Esophagus muscularis mucosa (tissue), 4 donors: Measurements from ENCODE around the gene SFMBT1. TPM values are rescaled to one million over a fixed set of nuclear protein-coding genes. Genes with fewer than 3 reads are reported as not detected.
A peak's percentile ranks its signal among the peaks of the same experiment; 100 is the strongest.

ENCODE experiments used
- DNase-seq: peaks from one replicate; pipeline ENCODE4 v3.0.0-alpha.2; 2017; ENCODE audit errors: extremely low spot score
- H3K27ac ChIP-seq, 4 donors: fragments of 200-600 bp; sonication (generic); replicated peaks in 1 of 4; 1 replicate in 3 of 4; 2 replicates in 1 of 4; pipeline ENCODE4 v1.5.1; 2016 to 2019; ENCODE audit warnings: mild to moderate bottlenecking in 1 of 4
- H3K27me3 ChIP-seq, 4 donors: fragments of 200-600 bp; sonication (generic); one replicate each; pipeline versions ENCODE4 v1.5.1 to v1.6.0; 2016 to 2019
- H3K36me3 ChIP-seq, 4 donors: fragments of 200-600 bp; sonication (generic); one replicate each; pipeline ENCODE4 v1.5.1; 2016 to 2019
- H3K4me1 ChIP-seq, 4 donors: fragments of 200-600 bp; sonication (generic); one replicate each; pipeline ENCODE4 v1.5.1; 2016 to 2019
- H3K4me3 ChIP-seq, 4 donors: fragments of 200-600 bp; sonication (generic); 1 replicate in 2 of 4; 2 replicates in 2 of 4; pipeline ENCODE4 v1.5.1; 2016 to 2019; ENCODE audit warnings: mild to moderate bottlenecking in 4 of 4, moderate library complexity in 1 of 4
- H3K9me3 ChIP-seq, 4 donors: fragments of 200-600 bp; sonication (generic); 1 replicate in 3 of 4; 2 replicates in 1 of 4; pipeline ENCODE4 v1.5.1; 2016 to 2019
- CTCF ChIP-seq, 3 experiments: fragments of 200-600 bp in 2 of 3; fragments of 450-650 bp in 1 of 3; sonication (generic) in 2 of 3; IDR thresholded peaks; one replicate each; pipeline ENCODE4 v1.5.1; 2017 to 2019; ENCODE audit warnings: antibody characterized with exemption in 3 of 3, mild to moderate bottlenecking in 2 of 3, moderate library complexity in 1 of 3
- EP300 ChIP-seq: sonication (generic); formaldehyde crosslinking; IDR thresholded peaks from one replicate; pipeline ENCODE4 v1.6.1; 2017; ENCODE audit warnings: antibody characterized with exemption
- POLR2A ChIP-seq: fragments of 450-650 bp; IDR thresholded peaks from one replicate; pipeline ENCODE4 v1.6.1; 2017; ENCODE audit warnings: antibody characterized with exemption, moderate library complexity, mild to moderate bottlenecking, low read depth
- POLR2AphosphoS5 ChIP-seq, 2 donors: sonication (generic); formaldehyde crosslinking; IDR thresholded peaks; one replicate each; pipeline ENCODE4 v1.6.1; 2017; ENCODE audit warnings: antibody characterized with exemption in 2 of 2
- WGBS: methylation state at CpG from one replicate; pipeline ENCODE4 v1.1.5; 2018; 5-methylcytosine and 5-hydroxymethylcytosine counted together
- intact Hi-C: fragments of 100-400 bp; cut with DNase I; formaldehyde crosslinking; loops from one replicate; pipeline ENCODE4 v1.15.1; 2023
- total RNA-seq, 4 donors: library from RNA; depleted of rRNA; stranded (reverse); fragments of >200 nt; gene quantifications; one replicate each; pipeline versions ENCODE4 v1.1.0 to v1.2.1, GENCODE V29; 2016

SFMBT1 gene
- total RNA-seq, 4 donors from 2014 or later = 15.4 to 27.6 (median 21.4) TPM

- DNase-seq = no peak
- H3K27ac ChIP-seq = no peak overlapping the region
- no peaks in the 10 kb centered on the region for H3K9me3 ChIP-seq
- WGBS = 83% methylated on average over 4 of the region's 11 CpGs
- H3K4me1 ChIP-seq = peaks cover 17 to 25% (median 19%) of the 10 kb centered on the region in 4 donors
- intact Hi-C loops = loop anchor here (2.0 to 10.0 kb wide), 4 partner anchors 137 to 329 kb away; partner anchors contain the start of genes ITIH1 and NEK4
- TF ChIP-seq EP300 (no peak), POLR2A (no peak), CTCF (IDR thresholded peaks at IDR 0.05) (no peak), POLR2AphosphoS5 (IDR thresholded peaks at IDR 0.05) (no peak)
- H3K4me3 ChIP-seq = peak overlapping the region in 3 of 4 donors; percentile 66 to 84 (median 78)
- no peaks in the 10 kb centered on the region for H3K27me3 ChIP-seq
- H3K36me3 ChIP-seq = peaks cover 0 to 5% (median 0%) of the 10 kb centered on the region in 4 donors
Observed at GRCh38 chr3:53071882-53072431, 26.1 kb upstream of the SFMBT1 start.

GRCh38 chr3:53069422-53070068 is 23.7 kb upstream of the SFMBT1 start:
- H3K4me3 ChIP-seq = no peak overlapping the region
- WGBS = 56% methylated on average over 4 of the region's 4 CpGs
- no peaks in the 10 kb centered on the region for H3K9me3 ChIP-seq
- H3K36me3 ChIP-seq = no peaks in the 10 kb centered on the region
- DNase-seq = no peak
- TF ChIP-seq EP300 = no peak
- TF ChIP-seq CTCF (IDR thresholded peaks at IDR 0.05) = no peak
- TF ChIP-seq POLR2AphosphoS5 (IDR thresholded peaks at IDR 0.05) = no peak
- TF ChIP-seq POLR2A = no peak
- H3K4me1 ChIP-seq = peaks cover 17 to 25% (median 19%) of the 10 kb centered on the region in 4 donors
- no peak overlapping the region for H3K27ac ChIP-seq
- intact Hi-C loops = loop anchor here (5.0 to 10.0 kb wide), 2 partner anchors 222 to 295 kb away; partner anchors contain the start of genes ITIH1 and NEK4
- H3K27me3 ChIP-seq = no peaks in the 10 kb centered on the region

- 67% methylated on average over 3 of the region's 3 CpGs for WGBS
- Histone ChIP-seq H3K4me1 (peaks cover 13 to 18% (median 13%) of the 10 kb centered on the region in 4 donors), H3K9me3 (no peaks in the 10 kb centered on the region), H3K4me3 (no peak overlapping the region), H3K27me3 (no peaks in the 10 kb centered on the region), H3K36me3 (no peaks in the 10 kb centered on the region), H3K27ac (no peak overlapping the region)
- TF ChIP-seq CTCF (IDR thresholded peaks at IDR 0.05) (no peak), EP300 (no peak), POLR2A (no peak), POLR2AphosphoS5 (IDR thresholded peaks at IDR 0.05) (no peak)
- intact Hi-C loops = no loop called here
- DNase-seq = no peak
Observed at GRCh38 chr3:53068176-53068575, 22.3 kb upstream of the SFMBT1 start.

- no peak for DNase-seq
- Histone ChIP-seq H3K27ac (no peak overlapping the region), H3K36me3 (no peaks in the 10 kb centered on the region), H3K4me1 (peaks cover 7 to 12% (median 7%) of the 10 kb centered on the region in 4 donors), H3K9me3 (no peaks in the 10 kb centered on the region), H3K4me3 (no peak overlapping the region), H3K27me3 (no peaks in the 10 kb centered on the region)
- intact Hi-C loops = no loop called here
- 76% methylated on average over 3 of the region's 3 CpGs for WGBS
- no peak for TF ChIP-seq CTCF (IDR thresholded peaks at IDR 0.05)
Observed at GRCh38 chr3:53067567-53067966, 21.7 kb upstream of the SFMBT1 start.
